ENCODE results near the gene ZIC2. TPM values are rescaled to one million over a fixed set of nuclear protein-coding genes. Genes with fewer than 3 reads are reported as not detected.
"Not testable (repeated sequence)": the region's sequence is repeated elsewhere in the genome, so short reads cannot be mapped to it uniquely, and the experiment has no call there.

The ZIC2 gene
- total and polyA plus RNA-seq, 2 donors (not counting 1 experiment from before 2014, with no cell fraction given), result not detected

- Histone ChIP-seq H2AFZ (ENCODE audit: low read length) (no peak overlapping the region), H3K4me2 (ENCODE audit: extremely low read depth, insufficient read depth, low read length) (no peak overlapping the region), H3K4me1 (ENCODE audit: control insufficient read depth, extremely low read depth, insufficient read depth, low read length) (no peaks in the 10 kb centered on the region), H3K9ac (ENCODE audit: insufficient read depth, low read length) (no peak overlapping the region), H3K79me2 (ENCODE audit: control insufficient read depth, insufficient read depth, low read length) (no peaks in the 10 kb centered on the region), H4K20me1 (ENCODE audit: control insufficient read depth, extremely low read depth, insufficient read depth, low read length) (no peaks in the 10 kb centered on the region), H3K36me3 (ENCODE audit: control insufficient read depth, insufficient read depth, low read length) (no peaks in the 10 kb centered on the region), H3K4me3 (replicated peaks in 1 of 4; ENCODE audit: control extremely low read depth in 1 of 4, insufficient read depth in 1 of 4, low read depth in 3 of 4, low read length in 4 of 4) (no peak overlapping the region), H3K27ac (ENCODE audit: insufficient read depth, low read length) (no peak overlapping the region), H3K27me3 (ENCODE audit: control insufficient read depth, insufficient read depth, low read length) (peaks cover 14% of the 10 kb centered on the region), H3K9me3 (ENCODE audit: control insufficient read depth, insufficient read depth, low read depth, low read length) (no peaks in the 10 kb centered on the region)
- TF ChIP-seq, protein P1, sequence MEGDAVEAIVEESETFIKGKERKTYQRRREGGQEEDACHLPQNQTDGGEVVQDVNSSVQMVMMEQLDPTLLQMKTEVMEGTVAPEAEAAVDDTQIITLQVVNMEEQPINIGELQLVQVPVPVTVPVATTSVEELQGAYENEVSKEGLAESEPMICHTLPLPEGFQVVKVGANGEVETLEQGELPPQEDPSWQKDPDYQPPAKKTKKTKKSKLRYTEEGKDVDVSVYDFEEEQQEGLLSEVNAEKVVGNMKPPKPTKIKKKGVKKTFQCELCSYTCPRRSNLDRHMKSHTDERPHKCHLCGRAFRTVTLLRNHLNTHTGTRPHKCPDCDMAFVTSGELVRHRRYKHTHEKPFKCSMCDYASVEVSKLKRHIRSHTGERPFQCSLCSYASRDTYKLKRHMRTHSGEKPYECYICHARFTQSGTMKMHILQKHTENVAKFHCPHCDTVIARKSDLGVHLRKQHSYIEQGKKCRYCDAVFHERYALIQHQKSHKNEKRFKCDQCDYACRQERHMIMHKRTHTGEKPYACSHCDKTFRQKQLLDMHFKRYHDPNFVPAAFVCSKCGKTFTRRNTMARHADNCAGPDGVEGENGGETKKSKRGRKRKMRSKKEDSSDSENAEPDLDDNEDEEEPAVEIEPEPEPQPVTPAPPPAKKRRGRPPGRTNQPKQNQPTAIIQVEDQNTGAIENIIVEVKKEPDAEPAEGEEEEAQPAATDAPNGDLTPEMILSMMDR (conservative IDR thresholded peaks at IDR 0.05 in 1 of 2, IDR thresholded peaks at IDR 0.05 in 1 of 2; ENCODE audit: low read depth in 1 of 2, low read length in 2 of 2), result no peak
- no peak for TF ChIP-seq EZH2 (IDR thresholded peaks at IDR 0.05; ENCODE audit: low read length, missing control alignments)
- DNase-seq (ENCODE audit: low read depth in 2 of 2), result no peak
Measured at GRCh38 chr13:99949679-99950413, 31.7 kb upstream of the ZIC2 start.

DNA sequence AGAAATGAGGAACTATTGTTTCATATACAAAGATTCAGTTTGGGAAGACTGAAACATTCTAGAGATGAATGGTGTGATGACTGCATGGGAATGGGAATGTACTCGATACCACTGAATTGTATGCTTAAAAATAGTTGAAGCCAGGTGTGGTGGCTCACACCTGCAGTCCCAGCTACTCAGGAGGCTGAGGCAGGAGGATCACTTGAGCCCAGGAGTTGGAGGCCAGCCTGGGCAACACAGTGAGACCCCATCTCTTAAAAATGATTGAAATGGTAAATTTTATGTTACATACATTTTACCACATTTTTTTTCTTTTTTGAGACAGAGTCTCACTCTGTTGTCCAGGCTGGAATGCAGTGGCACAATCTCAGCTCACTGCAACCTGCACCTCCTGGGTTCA, 29.9 kb upstream of the ZIC2 start:
- H3K4me2 ChIP-seq (ENCODE audit: extremely low read depth, insufficient read depth, low read length); H3K27ac ChIP-seq (ENCODE audit: insufficient read depth, low read length); H4K20me1 ChIP-seq (ENCODE audit: control insufficient read depth, extremely low read depth, insufficient read depth, low read length); DNase-seq (ENCODE audit: low read depth in 2 of 2); H3K4me3 ChIP-seq (replicated peaks in 1 of 4; ENCODE audit: control extremely low read depth in 1 of 4, insufficient read depth in 1 of 4, low read depth in 3 of 4, low read length in 4 of 4); H3K79me2 ChIP-seq (ENCODE audit: control insufficient read depth, insufficient read depth, low read length); H3K9me3 ChIP-seq (ENCODE audit: control insufficient read depth, insufficient read depth, low read depth, low read length); H2AFZ ChIP-seq (ENCODE audit: low read length); H3K9ac ChIP-seq (ENCODE audit: insufficient read depth, low read length); H3K36me3 ChIP-seq (ENCODE audit: control insufficient read depth, insufficient read depth, low read length); H3K4me1 ChIP-seq (ENCODE audit: control insufficient read depth, extremely low read depth, insufficient read depth, low read length): not testable (repeated sequence)
- peaks cover 31% of the 10 kb centered on the region for H3K27me3 ChIP-seq (ENCODE audit: control insufficient read depth, insufficient read depth, low read length)

DNA sequence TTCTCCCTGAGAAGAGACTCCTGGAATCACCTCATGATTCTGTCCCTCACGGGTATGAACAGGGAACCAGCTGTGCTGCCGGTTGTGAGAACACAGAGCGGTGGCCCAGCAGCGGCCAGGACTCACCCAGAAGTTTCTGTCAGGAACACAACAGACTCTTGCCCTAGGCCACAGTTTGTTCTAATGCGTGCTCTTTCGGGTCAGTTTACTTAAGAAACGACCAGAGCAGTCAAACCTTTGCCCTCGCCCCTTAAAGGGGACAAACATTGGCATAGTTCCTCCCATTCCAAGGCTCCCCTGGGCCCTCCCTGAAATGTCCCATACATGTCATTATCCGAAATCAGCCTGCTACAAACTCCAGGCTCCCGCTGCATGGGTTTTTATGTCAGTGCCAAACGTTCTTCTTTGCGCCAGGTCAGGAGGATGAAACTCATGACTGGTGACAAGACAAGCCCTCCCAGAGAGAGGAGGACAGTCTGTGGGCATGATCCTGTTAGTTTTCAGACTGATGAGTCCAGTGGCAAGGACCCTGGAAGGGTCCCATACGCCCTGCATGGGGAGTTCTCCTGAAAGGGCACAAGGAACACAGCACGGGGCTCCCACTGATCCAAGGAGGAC, 28.3 kb upstream of the ZIC2 start:
- TF ChIP-seq EZH2 (IDR thresholded peaks at IDR 0.05; ENCODE audit: low read length, missing control alignments), result no peak
- TF ChIP-seq, protein P1 (conservative IDR thresholded peaks at IDR 0.05 in 1 of 2, IDR thresholded peaks at IDR 0.05 in 1 of 2; ENCODE audit: low read depth in 1 of 2, low read length in 2 of 2), result no peak
- no peak overlapping the region for H3K4me2 ChIP-seq (ENCODE audit: extremely low read depth, insufficient read depth, low read length)

More for the DNA sequence above, 28.3 kb upstream of the ZIC2 start:
- Histone ChIP-seq H2AFZ (ENCODE audit: low read length) (no peak overlapping the region), H4K20me1 (ENCODE audit: control insufficient read depth, extremely low read depth, insufficient read depth, low read length) (no peaks in the 10 kb centered on the region), H3K27ac (ENCODE audit: insufficient read depth, low read length) (no peak overlapping the region), H3K79me2 (ENCODE audit: control insufficient read depth, insufficient read depth, low read length) (no peaks in the 10 kb centered on the region), H3K9ac (ENCODE audit: insufficient read depth, low read length) (no peak overlapping the region), H3K27me3 (ENCODE audit: control insufficient read depth, insufficient read depth, low read length) (peaks cover 46% of the 10 kb centered on the region), H3K4me1 (ENCODE audit: control insufficient read depth, extremely low read depth, insufficient read depth, low read length) (no peaks in the 10 kb centered on the region), H3K4me3 (replicated peaks in 1 of 4; ENCODE audit: control extremely low read depth in 1 of 4, insufficient read depth in 1 of 4, low read depth in 3 of 4, low read length in 4 of 4) (no peak overlapping the region), H3K9me3 (ENCODE audit: control insufficient read depth, insufficient read depth, low read depth, low read length) (no peaks in the 10 kb centered on the region), H3K36me3 (ENCODE audit: control insufficient read depth, insufficient read depth, low read length) (no peaks in the 10 kb centered on the region)
- no peak for DNase-seq (ENCODE audit: low read depth in 2 of 2)

Measured in fibroblast of lung (primary cell).